ENCODE results near the gene NRXN3. TPM values are rescaled to one million over a fixed set of nuclear protein-coding genes. Genes with fewer than 3 reads are reported as not detected.

Gene NRXN3
- total RNA-seq, 1 experiment from 2014 or later: not detected

DNA sequence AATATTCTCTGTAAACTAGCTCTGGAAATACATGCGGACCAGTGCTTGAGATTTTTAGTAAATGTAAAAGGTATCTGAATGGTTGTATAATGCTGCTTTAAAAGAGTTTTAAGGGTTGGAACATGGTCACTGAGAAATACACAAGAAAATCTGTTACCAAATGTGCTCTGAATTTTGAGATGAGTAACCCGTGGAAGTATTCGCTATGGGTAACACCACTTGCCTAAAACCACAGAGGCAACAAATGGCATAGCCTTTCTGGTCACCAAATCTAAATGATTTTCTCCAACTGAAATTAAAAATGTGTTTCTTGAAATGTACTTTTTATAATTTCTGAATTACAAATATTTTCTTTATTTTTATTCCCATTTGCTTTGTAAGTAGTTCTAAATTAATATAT, 1295.5 kb downstream of the NRXN3 start:
- TF ChIP-seq FOSL1 (IDR thresholded peaks at IDR 0.05; ENCODE audit: low read depth) (no peak), POLR2A (IDR thresholded peaks at IDR 0.05; ENCODE audit: borderline replicate concordance, extremely low read depth, insufficient read depth, insufficient read length) (no peak), CTCF (IDR thresholded peaks at IDR 0.05 in 2 of 3, conservative IDR thresholded peaks at IDR 0.05 in 1 of 3; ENCODE audit: borderline replicate concordance in 1 of 3, insufficient read depth in 1 of 3, low read depth in 2 of 3, low read length in 2 of 3) (no peak), EZH2phosphoT487 (IDR thresholded peaks at IDR 0.05; ENCODE audit: borderline replicate concordance) (no peak), ZNF274 (IDR thresholded peaks at IDR 0.05; ENCODE audit: low read depth, low read length) (no peak), SP1 (IDR thresholded peaks at IDR 0.05; ENCODE audit: low read depth) (no peak), JUND (IDR thresholded peaks at IDR 0.05) (no peak), RAD21 (IDR thresholded peaks at IDR 0.05; ENCODE audit: low read depth) (no peak), SIN3A (IDR thresholded peaks at IDR 0.05; ENCODE audit: low read depth) (no peak), REST (IDR thresholded peaks at IDR 0.05; ENCODE audit: low read depth) (no peak), ELF1 (IDR thresholded peaks at IDR 0.05; ENCODE audit: borderline replicate concordance, low read depth) (no peak), SRF (IDR thresholded peaks at IDR 0.05; ENCODE audit: low read depth) (no peak), ZFX (IDR thresholded peaks at IDR 0.05) (no peak), YY1 (IDR thresholded peaks at IDR 0.05; ENCODE audit: extremely low read depth, insufficient replicate concordance, low read depth, low read length) (no peak), EGR1 (IDR thresholded peaks at IDR 0.05; ENCODE audit: low read depth) (no peak), TCF7L2 (IDR thresholded peaks at IDR 0.05; ENCODE audit: borderline replicate concordance, extremely low read depth, insufficient read depth, insufficient read length) (no peak)
- TF ChIP-seq, protein P1, sequence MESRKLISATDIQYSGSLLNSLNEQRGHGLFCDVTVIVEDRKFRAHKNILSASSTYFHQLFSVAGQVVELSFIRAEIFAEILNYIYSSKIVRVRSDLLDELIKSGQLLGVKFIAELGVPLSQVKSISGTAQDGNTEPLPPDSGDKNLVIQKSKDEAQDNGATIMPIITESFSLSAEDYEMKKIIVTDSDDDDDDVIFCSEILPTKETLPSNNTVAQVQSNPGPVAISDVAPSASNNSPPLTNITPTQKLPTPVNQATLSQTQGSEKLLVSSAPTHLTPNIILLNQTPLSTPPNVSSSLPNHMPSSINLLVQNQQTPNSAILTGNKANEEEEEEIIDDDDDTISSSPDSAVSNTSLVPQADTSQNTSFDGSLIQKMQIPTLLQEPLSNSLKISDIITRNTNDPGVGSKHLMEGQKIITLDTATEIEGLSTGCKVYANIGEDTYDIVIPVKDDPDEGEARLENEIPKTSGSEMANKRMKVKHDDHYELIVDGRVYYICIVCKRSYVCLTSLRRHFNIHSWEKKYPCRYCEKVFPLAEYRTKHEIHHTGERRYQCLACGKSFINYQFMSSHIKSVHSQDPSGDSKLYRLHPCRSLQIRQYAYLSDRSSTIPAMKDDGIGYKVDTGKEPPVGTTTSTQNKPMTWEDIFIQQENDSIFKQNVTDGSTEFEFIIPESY (IDR thresholded peaks at IDR 0.05; ENCODE audit: extremely low read depth, insufficient replicate concordance, low read length): no peak
- ChIA-PET POLR2A (no interaction called here), RAD21 (ENCODE audit: low non-redundant PET in 1 of 2, low total read pairs in 2 of 2, uncharacterized antibody in 2 of 2, unreplicated experiment in 2 of 2) (no interaction called here), CTCF (no interaction called here)
- no peaks in the 10 kb centered on the region for H3K4me1 ChIP-seq (ENCODE audit: control insufficient read depth in 1 of 2, insufficient read depth in 2 of 2, low read length in 2 of 2)
- no TSS peak for BruUV-seq (replicated peaks)
- no peak overlapping the region for H3K4me3 ChIP-seq (replicated peaks in 1 of 2; ENCODE audit: low read depth in 1 of 2, low read length in 2 of 2)
- H3K36me3 ChIP-seq (ENCODE audit: control insufficient read depth in 1 of 2, insufficient read depth in 2 of 2, low read length in 2 of 2): no peaks in the 10 kb centered on the region
- no peaks in the 10 kb centered on the region for H3K27me3 ChIP-seq (ENCODE audit: insufficient read depth, low read length)
- intact Hi-C loops (cut with micrococcal nuclease): no loop called here
- no peaks in the 10 kb centered on the region for H3K79me2 ChIP-seq (ENCODE audit: insufficient read depth, low read length)
- ATAC-seq: no peak
- peaks cover 20 to 22% of the 10 kb centered on the region in 2 experiments; a peak in 2 of 4 replicates for H3K9me3 ChIP-seq (ENCODE audit: control insufficient read depth in 1 of 2, insufficient read depth in 1 of 2, low read depth in 1 of 2, low read length in 2 of 2)
- H3K9me2 ChIP-seq (ENCODE audit: insufficient read depth): no peaks in the 10 kb centered on the region
- H4K20me1 ChIP-seq (ENCODE audit: insufficient read depth): no peaks in the 10 kb centered on the region
- no peak overlapping the region for H2AFZ ChIP-seq (ENCODE audit: low read depth, low read length, poor library complexity, severe bottlenecking)
- no peak overlapping the region for H3K4me2 ChIP-seq (ENCODE audit: low read length)
- no peak overlapping the region for H3K9ac ChIP-seq (ENCODE audit: low read length)
- DNase-seq (ENCODE audit: low read depth, low spot score): no peak
- no peak overlapping the region for H3K27ac ChIP-seq (ENCODE audit: low read depth, low read length)

Measured in HCT116 (cell line).